ENCODE data around the gene ZNF556. TPM values are rescaled to one million over a fixed set of nuclear protein-coding genes. Genes with fewer than 3 reads are reported as not detected.
"Not testable (repeated sequence)": the region's sequence is repeated elsewhere in the genome, so short reads cannot be mapped to it uniquely, and the experiment has no call there.

The ZNF556 gene
- total RNA-seq, 1 donor from 2014 or later: not detected

GRCh38 chr19:2883686-2884439 is 16.7 kb downstream of the ZNF556 start:
- Mint-ChIP-seq H3K4me1 (ENCODE audit: unreplicated experiment) (no peaks in the 10 kb centered on the region), H3K4me3 (ENCODE audit: unreplicated experiment) (no peak overlapping the region), H3K36me3 (ENCODE audit: low read depth, unreplicated experiment) (peaks cover 3% of the 10 kb centered on the region), H3K27ac (ENCODE audit: unreplicated experiment) (no peak overlapping the region), H3K9me3 (ENCODE audit: unreplicated experiment) (no peaks in the 10 kb centered on the region), H3K27me3 (ENCODE audit: unreplicated experiment) (no peaks in the 10 kb centered on the region)
- no peak for DNase-seq (ENCODE audit: low spot score)
- TF ChIP-seq, protein P1, sequence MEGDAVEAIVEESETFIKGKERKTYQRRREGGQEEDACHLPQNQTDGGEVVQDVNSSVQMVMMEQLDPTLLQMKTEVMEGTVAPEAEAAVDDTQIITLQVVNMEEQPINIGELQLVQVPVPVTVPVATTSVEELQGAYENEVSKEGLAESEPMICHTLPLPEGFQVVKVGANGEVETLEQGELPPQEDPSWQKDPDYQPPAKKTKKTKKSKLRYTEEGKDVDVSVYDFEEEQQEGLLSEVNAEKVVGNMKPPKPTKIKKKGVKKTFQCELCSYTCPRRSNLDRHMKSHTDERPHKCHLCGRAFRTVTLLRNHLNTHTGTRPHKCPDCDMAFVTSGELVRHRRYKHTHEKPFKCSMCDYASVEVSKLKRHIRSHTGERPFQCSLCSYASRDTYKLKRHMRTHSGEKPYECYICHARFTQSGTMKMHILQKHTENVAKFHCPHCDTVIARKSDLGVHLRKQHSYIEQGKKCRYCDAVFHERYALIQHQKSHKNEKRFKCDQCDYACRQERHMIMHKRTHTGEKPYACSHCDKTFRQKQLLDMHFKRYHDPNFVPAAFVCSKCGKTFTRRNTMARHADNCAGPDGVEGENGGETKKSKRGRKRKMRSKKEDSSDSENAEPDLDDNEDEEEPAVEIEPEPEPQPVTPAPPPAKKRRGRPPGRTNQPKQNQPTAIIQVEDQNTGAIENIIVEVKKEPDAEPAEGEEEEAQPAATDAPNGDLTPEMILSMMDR (IDR thresholded peaks at IDR 0.05; ENCODE audit: unreplicated experiment): no peak

DNA sequence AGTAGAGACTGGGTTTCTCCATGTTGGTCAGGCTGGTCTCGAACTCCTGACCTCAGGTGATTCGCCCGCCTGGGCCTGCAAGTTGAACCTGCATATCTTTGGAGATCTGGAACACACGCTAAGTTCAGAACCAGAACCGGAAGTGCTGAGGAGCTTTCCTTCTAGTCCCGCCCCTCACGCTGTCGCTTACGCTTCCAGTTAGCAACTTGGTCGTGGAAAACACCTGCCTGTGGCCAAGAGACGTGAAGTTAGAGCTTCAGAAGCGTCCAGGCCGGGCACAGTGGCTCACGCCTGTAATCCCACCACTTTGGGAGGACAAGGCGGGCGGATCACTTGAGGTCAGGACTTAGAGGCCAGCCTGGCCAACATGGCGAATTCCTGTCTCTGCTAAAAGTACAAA is 18.6 kb downstream of the ZNF556 start:
- Mint-ChIP-seq H3K36me3 (ENCODE audit: low read depth, unreplicated experiment) (peaks cover 3% of the 10 kb centered on the region), H3K9me3 (ENCODE audit: unreplicated experiment) (no peaks in the 10 kb centered on the region), H3K27ac (ENCODE audit: unreplicated experiment) (no peak overlapping the region), H3K27me3 (ENCODE audit: unreplicated experiment) (no peaks in the 10 kb centered on the region), H3K4me1 (ENCODE audit: unreplicated experiment) (no peaks in the 10 kb centered on the region), H3K4me3 (ENCODE audit: unreplicated experiment) (no peak overlapping the region)
- TF ChIP-seq, protein P1 (IDR thresholded peaks at IDR 0.05; ENCODE audit: unreplicated experiment): no peak
- DNase-seq (ENCODE audit: low spot score): no peak

DNA sequence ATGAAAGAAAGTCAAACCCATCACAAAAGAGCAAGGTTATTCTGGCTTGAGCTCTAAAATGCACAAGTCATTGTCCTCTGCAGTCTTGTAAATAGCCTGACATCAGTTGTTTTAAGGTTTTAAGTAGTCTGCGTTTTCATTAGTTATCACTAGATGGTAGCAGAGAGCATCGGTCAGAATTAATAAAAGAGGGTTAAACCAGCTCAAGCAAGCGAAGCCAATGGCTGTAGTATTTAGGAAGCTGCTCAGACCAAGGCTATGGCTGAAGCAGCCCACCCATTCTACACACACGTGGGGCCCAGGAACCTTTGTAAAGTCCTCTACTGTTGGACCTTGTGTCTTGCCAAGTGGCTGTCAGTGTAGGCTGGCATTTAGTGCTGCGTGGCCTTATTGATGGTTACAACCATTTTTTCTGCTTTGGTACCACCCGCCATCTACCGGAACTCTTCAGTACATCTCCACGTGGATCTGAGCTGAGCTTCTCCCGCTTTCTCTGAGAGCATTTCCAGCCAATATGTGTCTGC is 20.3 kb downstream of the ZNF556 start:
- TF ChIP-seq, protein P1 (IDR thresholded peaks at IDR 0.05; ENCODE audit: unreplicated experiment): peak; percentile 64
- no peaks in the 10 kb centered on the region for H3K27me3 Mint-ChIP-seq (ENCODE audit: unreplicated experiment)
- H3K9me3 Mint-ChIP-seq (ENCODE audit: unreplicated experiment): no peaks in the 10 kb centered on the region
- peak; percentile 7 for DNase-seq (ENCODE audit: low spot score)
- H3K27ac Mint-ChIP-seq (ENCODE audit: unreplicated experiment): no peak overlapping the region
- no peaks in the 10 kb centered on the region for H3K4me1 Mint-ChIP-seq (ENCODE audit: unreplicated experiment)
- no peak overlapping the region for H3K4me3 Mint-ChIP-seq (ENCODE audit: unreplicated experiment)
- H3K36me3 Mint-ChIP-seq (ENCODE audit: low read depth, unreplicated experiment): peaks cover 3% of the 10 kb centered on the region

DNA sequence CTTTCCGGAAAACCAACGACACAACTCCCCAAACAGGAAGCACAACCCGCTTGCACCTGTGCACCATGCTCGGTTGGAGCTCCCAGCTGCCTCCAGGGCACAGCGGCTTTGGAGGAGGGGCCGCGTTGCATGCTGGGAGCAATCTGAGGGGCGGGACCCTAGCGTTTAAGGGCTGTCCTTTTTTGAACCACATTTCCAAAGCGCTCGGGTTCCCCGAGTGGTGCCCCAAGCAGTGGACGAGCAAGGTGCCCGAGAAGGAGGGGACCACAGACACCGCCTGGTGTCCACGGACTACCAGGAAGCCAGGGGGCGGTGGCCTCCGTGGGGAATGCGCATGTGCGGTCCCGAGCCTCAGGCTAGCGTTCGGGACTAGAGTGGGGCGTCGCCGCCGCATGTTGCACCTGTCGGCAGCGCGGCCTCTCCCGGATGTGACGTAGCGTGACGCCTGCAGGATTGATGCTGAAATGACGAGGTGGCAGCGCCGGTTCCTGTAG is 21.6 kb downstream of the ZNF556 start:
- TF ChIP-seq, protein P1 (IDR thresholded peaks at IDR 0.05; ENCODE audit: unreplicated experiment): no peak
- Mint-ChIP-seq H3K9me3 (ENCODE audit: unreplicated experiment) (no peaks in the 10 kb centered on the region), H3K36me3 (ENCODE audit: low read depth, unreplicated experiment) (no peaks in the 10 kb centered on the region), H3K27ac (ENCODE audit: unreplicated experiment) (no peak overlapping the region), H3K4me3 (ENCODE audit: unreplicated experiment) (no peak overlapping the region), H3K4me1 (ENCODE audit: unreplicated experiment) (no peaks in the 10 kb centered on the region), H3K27me3 (ENCODE audit: unreplicated experiment) (no peaks in the 10 kb centered on the region)
- DNase-seq (ENCODE audit: low spot score): no peak

DNA sequence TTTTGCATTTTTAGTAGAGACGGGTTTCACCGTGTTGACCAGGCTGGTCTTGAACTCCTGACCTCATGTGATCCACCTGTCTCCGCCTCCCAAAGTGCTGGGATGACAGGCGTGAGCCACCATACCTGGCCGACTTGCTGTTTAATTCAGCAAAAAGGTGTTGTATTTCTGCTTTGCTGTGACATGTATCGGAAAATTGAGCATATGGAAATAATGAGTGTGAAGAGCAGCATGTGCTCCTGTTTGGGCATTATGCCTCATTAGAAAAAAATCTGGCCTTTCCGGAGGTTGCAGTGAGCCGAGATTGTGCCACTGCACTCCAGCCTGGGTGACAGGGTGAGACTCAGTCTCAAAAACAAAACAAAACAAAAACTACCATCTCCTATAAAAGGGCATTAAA is 23.4 kb downstream of the ZNF556 start:
- DNase-seq (ENCODE audit: low spot score); H3K36me3 Mint-ChIP-seq (ENCODE audit: low read depth, unreplicated experiment); H3K4me1 Mint-ChIP-seq (ENCODE audit: unreplicated experiment); H3K27me3 Mint-ChIP-seq (ENCODE audit: unreplicated experiment); H3K9me3 Mint-ChIP-seq (ENCODE audit: unreplicated experiment); H3K27ac Mint-ChIP-seq (ENCODE audit: unreplicated experiment); H3K4me3 Mint-ChIP-seq (ENCODE audit: unreplicated experiment): not testable (repeated sequence)

Data from endothelial cell (in vitro differentiated cells).